MM.1S (cell line): Measurements from ENCODE around the gene TMEM143.
"Not testable (repeated sequence)": the region's sequence is repeated elsewhere in the genome, so short reads cannot be mapped to it uniquely, and the experiment has no call there.

ENCODE experiments used
- DNase-seq: peaks from one replicate; pipeline ENCODE4 v3.0.0-alpha.2; 2015
- H2AFZ ChIP-seq: fragments of 300-600 bp; sonication (generic); 2 replicates; pipeline ENCODE4 v1.6.0; 2016; ENCODE audit warnings: antibody characterized with exemption, low read length
- H3F3A ChIP-seq: fragments of 300-600 bp; sonication (generic); 2 replicates; pipeline ENCODE4 v1.6.1; 2016; ENCODE audit warnings: mild to moderate bottlenecking, antibody characterized with exemption, low read length, moderate library complexity, mixed read lengths; ENCODE audit not compliant: insufficient read depth
- H3K27ac ChIP-seq: fragments of 300-600 bp; sonication (generic); 2 replicates; pipeline ENCODE4 v1.5.1; 2016; ENCODE audit warnings: mild to moderate bottlenecking, low read length
- H3K27me3 ChIP-seq: fragments of 300-600 bp; sonication (generic); replicated peaks from 2 replicates; pipeline ENCODE4 v1.6.0; 2016; ENCODE audit warnings: low read length; ENCODE audit not compliant: insufficient read depth
- H3K36me3 ChIP-seq: fragments of 300-600 bp; sonication (generic); replicated peaks from 2 replicates; pipeline ENCODE4 v1.6.1; 2016; ENCODE audit warnings: mild to moderate bottlenecking, low read length, mixed read lengths; ENCODE audit not compliant: insufficient read depth
- H3K4me1 ChIP-seq: fragments of 300-600 bp; sonication (generic); 2 replicates; pipeline ENCODE4 v1.6.1; 2016; ENCODE audit warnings: low read length, mixed read lengths
- H3K4me2 ChIP-seq: fragments of 300-600 bp; sonication (generic); 2 replicates; pipeline ENCODE4 v1.6.0; 2016; ENCODE audit warnings: low read depth, low read length
- H3K4me3 ChIP-seq: fragments of 300-600 bp; sonication (generic); 2 replicates; pipeline ENCODE4 v1.5.1; 2016; ENCODE audit warnings: low read length, mixed read lengths
- H3K79me2 ChIP-seq: fragments of 300-600 bp; sonication (generic); 2 replicates; pipeline ENCODE4 v1.6.1; 2016; ENCODE audit warnings: mixed run types, low read length, mixed read lengths
- H3K9ac ChIP-seq: fragments of 300-600 bp; sonication (generic); 2 replicates; pipeline ENCODE4 v1.6.1; 2016; ENCODE audit warnings: low read length, mixed read lengths
- H3K9me2 ChIP-seq: fragments of 300-600 bp; sonication (generic); replicated peaks from 2 replicates; pipeline ENCODE4 v1.6.1; 2016; ENCODE audit warnings: mild to moderate bottlenecking, low read length, mixed read lengths; ENCODE audit not compliant: insufficient read depth
- H3K9me3 ChIP-seq: fragments of 300-600 bp; sonication (generic); replicated peaks from 2 replicates; pipeline ENCODE4 v1.6.1; 2016; ENCODE audit warnings: mild to moderate bottlenecking, low read length, mixed read lengths; ENCODE audit not compliant: insufficient read depth
- H4K20me1 ChIP-seq: fragments of 300-600 bp; sonication (generic); 2 replicates; pipeline ENCODE4 v1.6.1; 2016; ENCODE audit warnings: mild to moderate bottlenecking, low read length, moderate library complexity, mixed read lengths; ENCODE audit not compliant: insufficient read depth
- CTCF ChIP-seq: fragments of 300-600 bp; sonication (generic); IDR thresholded peaks from 2 replicates; pipeline ENCODE4 v1.5.1; 2016; ENCODE audit warnings: antibody characterized with exemption, low read length, mixed read lengths
- EZH2 ChIP-seq: fragments of 300-600 bp; sonication (generic); optimal IDR thresholded peaks from 2 replicates; pipeline ENCODE3; 2017; ENCODE audit warnings: low read depth, mild to moderate bottlenecking, antibody characterized with exemption, low read length, mixed read lengths
- EZH2phosphoT487 ChIP-seq: fragments of 300-600 bp; sonication (generic); IDR thresholded peaks from 2 replicates; pipeline ENCODE4 v1.6.1; 2018; ENCODE audit warnings: antibody characterized with exemption, low read length

The TMEM143 gene

GRCh38 chr19:48318286-48318987, 45.3 kb downstream of the TMEM143 start:
- DNase-seq, result no peak
- no peak overlapping the region for H3K4me3 ChIP-seq
- no peaks in the 10 kb centered on the region for H4K20me1 ChIP-seq
- no peaks in the 10 kb centered on the region for H3K27me3 ChIP-seq
- peaks cover 4% of the 10 kb centered on the region for H3F3A ChIP-seq
- H3K27ac ChIP-seq, result no peak overlapping the region
- H3K9me2 ChIP-seq, result no peaks in the 10 kb centered on the region
- H3K9me3 ChIP-seq, result no peaks in the 10 kb centered on the region
- H3K9ac ChIP-seq, result no peak overlapping the region
- peaks cover 19% of the 10 kb centered on the region for H3K4me1 ChIP-seq
- H3K79me2 ChIP-seq, result no peaks in the 10 kb centered on the region
- H3K4me2 ChIP-seq, result no peak overlapping the region
- H3K36me3 ChIP-seq, result no peaks in the 10 kb centered on the region
- H2AFZ ChIP-seq, result no peak overlapping the region
- TF ChIP-seq CTCF (no peak), EZH2 (no peak), EZH2phosphoT487 (no peak)

- H3K36me3 ChIP-seq, H3F3A ChIP-seq, H3K9me3 ChIP-seq, H2AFZ ChIP-seq, H3K9ac ChIP-seq, DNase-seq, H3K4me2 ChIP-seq, H3K27me3 ChIP-seq, H3K79me2 ChIP-seq, H3K9me2 ChIP-seq, H3K27ac ChIP-seq, H3K4me3 ChIP-seq, H4K20me1 ChIP-seq: not testable (repeated sequence)
- H3K4me1 ChIP-seq, result peaks cover 14% of the 10 kb centered on the region
Measured at GRCh38 chr19:48317708-48317960, 46.1 kb downstream of the TMEM143 start.

GRCh38 chr19:48315712-48316111, 48.0 kb downstream of the TMEM143 start:
- no peaks in the 10 kb centered on the region for H3K36me3 ChIP-seq

More at GRCh38 chr19:48315712-48316111, 48.0 kb downstream of the TMEM143 start:
- no peaks in the 10 kb centered on the region for H3K79me2 ChIP-seq
- TF ChIP-seq EZH2, result no peak
- TF ChIP-seq EZH2phosphoT487, result no peak
- no peak for TF ChIP-seq CTCF
- no peak for DNase-seq
- no peak overlapping the region for H3K4me2 ChIP-seq
- no peak overlapping the region for H2AFZ ChIP-seq
- H3K9me3 ChIP-seq, result no peaks in the 10 kb centered on the region
- H3F3A ChIP-seq, result no peaks in the 10 kb centered on the region
- no peak overlapping the region for H3K4me3 ChIP-seq
- H3K4me1 ChIP-seq, result peaks cover 7% of the 10 kb centered on the region
- H3K27me3 ChIP-seq, result no peaks in the 10 kb centered on the region
- H4K20me1 ChIP-seq, result no peaks in the 10 kb centered on the region
- no peak overlapping the region for H3K9ac ChIP-seq
- no peaks in the 10 kb centered on the region for H3K9me2 ChIP-seq
- H3K27ac ChIP-seq, result no peak overlapping the region
